PC-9 (cell line): Measurements from ENCODE around the gene PLCD4.

Source experiments
- EZH2 ChIP-seq: fragments of 200-600 bp; sonication (generic); IDR thresholded peaks from 2 replicates; pipeline ENCODE4 v1.8.0; 2017; ENCODE audit warnings: antibody characterized with exemption, low read depth
- TF ChIP-seq, protein P1 (sequence below): fragments of 200-600 bp; sonication (generic); conservative IDR thresholded peaks from 2 replicates; pipeline ENCODE4 v1.6.1; 2017; ENCODE audit warnings: mixed run types, antibody characterized with exemption, mild to moderate bottlenecking, moderate library complexity

DNA sequence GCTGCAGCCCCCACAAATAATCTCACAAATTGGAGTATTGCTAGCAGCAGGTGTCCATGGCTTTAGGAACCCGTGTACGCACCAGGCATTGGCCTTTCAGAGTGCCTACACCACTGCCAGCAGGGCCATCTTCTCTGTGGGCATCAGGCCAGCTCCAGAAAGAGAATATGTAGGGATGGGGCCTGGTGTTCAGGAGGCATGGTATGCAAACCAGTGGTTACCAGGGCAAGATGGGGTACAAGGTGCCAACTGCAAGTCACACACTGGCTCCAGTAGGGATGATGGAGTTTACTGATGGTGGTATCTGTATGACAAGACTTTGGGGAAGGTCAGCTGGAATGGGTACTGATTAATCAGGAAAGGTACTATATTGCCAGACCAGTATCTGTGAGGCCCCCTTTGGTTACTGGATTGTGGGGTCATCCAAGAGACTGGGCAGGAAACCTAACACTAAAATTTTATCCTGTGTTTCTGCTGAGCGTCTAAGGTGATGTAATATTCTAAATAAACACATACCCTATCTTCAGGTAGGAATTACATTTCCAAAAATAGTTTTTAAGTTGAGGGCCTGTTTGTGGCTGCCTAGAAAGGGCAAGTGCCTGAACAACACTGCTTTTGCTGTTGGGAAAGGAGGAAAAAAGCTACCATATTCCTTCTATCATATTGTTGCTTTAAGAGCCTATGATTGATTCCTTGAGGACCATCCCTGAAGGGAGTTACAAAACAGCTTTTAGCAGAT, 30.0 kb upstream of the PLCD4 start:
- TF ChIP-seq, protein P1, sequence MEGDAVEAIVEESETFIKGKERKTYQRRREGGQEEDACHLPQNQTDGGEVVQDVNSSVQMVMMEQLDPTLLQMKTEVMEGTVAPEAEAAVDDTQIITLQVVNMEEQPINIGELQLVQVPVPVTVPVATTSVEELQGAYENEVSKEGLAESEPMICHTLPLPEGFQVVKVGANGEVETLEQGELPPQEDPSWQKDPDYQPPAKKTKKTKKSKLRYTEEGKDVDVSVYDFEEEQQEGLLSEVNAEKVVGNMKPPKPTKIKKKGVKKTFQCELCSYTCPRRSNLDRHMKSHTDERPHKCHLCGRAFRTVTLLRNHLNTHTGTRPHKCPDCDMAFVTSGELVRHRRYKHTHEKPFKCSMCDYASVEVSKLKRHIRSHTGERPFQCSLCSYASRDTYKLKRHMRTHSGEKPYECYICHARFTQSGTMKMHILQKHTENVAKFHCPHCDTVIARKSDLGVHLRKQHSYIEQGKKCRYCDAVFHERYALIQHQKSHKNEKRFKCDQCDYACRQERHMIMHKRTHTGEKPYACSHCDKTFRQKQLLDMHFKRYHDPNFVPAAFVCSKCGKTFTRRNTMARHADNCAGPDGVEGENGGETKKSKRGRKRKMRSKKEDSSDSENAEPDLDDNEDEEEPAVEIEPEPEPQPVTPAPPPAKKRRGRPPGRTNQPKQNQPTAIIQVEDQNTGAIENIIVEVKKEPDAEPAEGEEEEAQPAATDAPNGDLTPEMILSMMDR, result no peak
- TF ChIP-seq EZH2, result no peak
